Coronary artery (tissue), 2 donors: ENCODE data around the gene PPARG.

ENCODE experiments used
- DNase-seq: peaks from one replicate; pipeline ENCODE4 v3.0.0-alpha.2; 2017; ENCODE audit warnings: low spot score
- H3K27ac ChIP-seq, 2 donors: fragments of 200-600 bp; sonication (generic); one replicate each; pipeline ENCODE4 v1.5.1; 2016 to 2019
- H3K4me3 ChIP-seq: fragments of 200-600 bp; sonication (generic); 2 replicates; pipeline ENCODE4 v1.5.1; 2016; ENCODE audit warnings: mild to moderate bottlenecking, moderate library complexity
- CTCF ChIP-seq: fragments of 200-600 bp; sonication (generic); IDR thresholded peaks from one replicate; pipeline ENCODE4 v1.5.1; 2019; ENCODE audit warnings: antibody characterized with exemption

The PPARG gene

GRCh38 chr3:12342151-12342550 is 53.3 kb downstream of the PPARG start:
- Histone ChIP-seq H3K27ac (no peak overlapping the region), H3K4me3 (no peak overlapping the region)
- DNase-seq = no peak
- no peak for TF ChIP-seq CTCF

GRCh38 chr3:12343047-12343501 is 54.2 kb downstream of the PPARG start:
- TF ChIP-seq CTCF = no peak
- H3K27ac ChIP-seq = no peak overlapping the region
- no peak overlapping the region for H3K4me3 ChIP-seq
- no peak for DNase-seq

GRCh38 chr3:12345141-12345561 is 56.3 kb downstream of the PPARG start:
- no peak for TF ChIP-seq CTCF
- H3K4me3 ChIP-seq = no peak overlapping the region
- no peak overlapping the region for H3K27ac ChIP-seq
- DNase-seq = no peak

GRCh38 chr3:12345584-12346494 is 57.0 kb downstream of the PPARG start:
- no peak overlapping the region for H3K4me3 ChIP-seq
- no peak overlapping the region for H3K27ac ChIP-seq
- DNase-seq = no peak
- no peak for TF ChIP-seq CTCF

GRCh38 chr3:12347301-12347700 is 58.4 kb downstream of the PPARG start:
- no peak for DNase-seq

GRCh38 chr3:12349895-12350811 is 61.3 kb downstream of the PPARG start:
- H3K4me3 ChIP-seq = no peak overlapping the region
- no peak overlapping the region for H3K27ac ChIP-seq
- no peak for DNase-seq
- no peak for TF ChIP-seq CTCF

More at GRCh38 chr3:12347301-12347700, 58.4 kb downstream of the PPARG start:
- no peak overlapping the region for H3K4me3 ChIP-seq
- no peak for TF ChIP-seq CTCF
- H3K27ac ChIP-seq = no peak overlapping the region
